ENCODE data around the gene NUDT22.
A peak's percentile ranks its signal among the peaks of the same experiment; 100 is the strongest.

Gene NUDT22

DNA sequence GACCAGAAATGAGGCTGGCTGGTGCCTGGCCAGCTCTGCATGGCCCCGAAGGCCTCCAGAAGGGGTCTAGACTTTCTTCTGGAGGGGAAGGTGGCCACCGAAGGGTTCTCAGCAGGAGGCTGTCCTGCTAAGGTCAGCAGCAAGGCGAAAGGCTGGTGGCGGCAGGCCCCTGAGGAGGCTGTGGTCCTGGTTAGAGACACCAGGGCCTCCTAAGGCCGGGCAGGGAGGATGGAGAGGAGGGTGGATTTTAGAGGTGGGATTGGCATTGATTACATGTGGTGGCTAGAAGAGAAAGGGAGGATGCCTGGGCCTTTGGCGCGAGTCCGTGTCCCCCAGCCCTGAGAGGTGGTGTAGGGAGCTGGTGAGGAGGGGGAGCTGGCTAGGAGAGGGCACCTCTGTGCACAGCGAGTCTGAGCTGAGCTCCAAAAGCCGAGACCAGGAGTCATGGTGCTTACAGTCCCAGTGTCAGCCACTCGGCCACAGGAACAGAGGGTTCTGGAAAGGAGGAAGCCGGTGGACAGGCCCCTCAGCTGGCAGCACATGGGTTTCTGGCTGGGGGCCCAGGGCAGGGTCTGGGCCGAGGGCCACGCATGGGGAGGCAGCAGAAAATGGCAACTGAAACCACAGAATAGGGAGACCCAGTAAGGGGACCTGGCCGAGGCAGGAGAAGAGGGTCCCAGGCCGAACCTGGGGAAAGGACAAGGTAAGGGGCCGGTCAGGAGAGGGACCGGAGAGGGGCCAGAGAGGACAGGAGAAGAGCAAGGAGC, 17.1 kb upstream of the NUDT22 start:
- ChIA-PET POLR2A (ENCODE audit: low non-redundant PET) (interaction anchor here (0.6 kb wide), 1 partner anchor 1455 kb away, joined by 3 read pairs; the partner anchor contains the start of gene ZBTB3), CTCF (interaction anchor here (0.5 to 0.9 kb wide), 4 partner anchors 9 to 443 kb away, joined by 3 to 6 read pairs (median 4); no protein-coding TSS in a partner anchor)
- TF ChIP-seq, protein P1, sequence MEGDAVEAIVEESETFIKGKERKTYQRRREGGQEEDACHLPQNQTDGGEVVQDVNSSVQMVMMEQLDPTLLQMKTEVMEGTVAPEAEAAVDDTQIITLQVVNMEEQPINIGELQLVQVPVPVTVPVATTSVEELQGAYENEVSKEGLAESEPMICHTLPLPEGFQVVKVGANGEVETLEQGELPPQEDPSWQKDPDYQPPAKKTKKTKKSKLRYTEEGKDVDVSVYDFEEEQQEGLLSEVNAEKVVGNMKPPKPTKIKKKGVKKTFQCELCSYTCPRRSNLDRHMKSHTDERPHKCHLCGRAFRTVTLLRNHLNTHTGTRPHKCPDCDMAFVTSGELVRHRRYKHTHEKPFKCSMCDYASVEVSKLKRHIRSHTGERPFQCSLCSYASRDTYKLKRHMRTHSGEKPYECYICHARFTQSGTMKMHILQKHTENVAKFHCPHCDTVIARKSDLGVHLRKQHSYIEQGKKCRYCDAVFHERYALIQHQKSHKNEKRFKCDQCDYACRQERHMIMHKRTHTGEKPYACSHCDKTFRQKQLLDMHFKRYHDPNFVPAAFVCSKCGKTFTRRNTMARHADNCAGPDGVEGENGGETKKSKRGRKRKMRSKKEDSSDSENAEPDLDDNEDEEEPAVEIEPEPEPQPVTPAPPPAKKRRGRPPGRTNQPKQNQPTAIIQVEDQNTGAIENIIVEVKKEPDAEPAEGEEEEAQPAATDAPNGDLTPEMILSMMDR (conservative IDR thresholded peaks at IDR 0.05; ENCODE audit: low read depth) = no peak
- H3K27ac ChIP-seq = peak overlapping the region; percentile 12; the same call in 1 of the 2 replicates
- DNase-seq (ENCODE audit: low spot score) = no peak

DNA sequence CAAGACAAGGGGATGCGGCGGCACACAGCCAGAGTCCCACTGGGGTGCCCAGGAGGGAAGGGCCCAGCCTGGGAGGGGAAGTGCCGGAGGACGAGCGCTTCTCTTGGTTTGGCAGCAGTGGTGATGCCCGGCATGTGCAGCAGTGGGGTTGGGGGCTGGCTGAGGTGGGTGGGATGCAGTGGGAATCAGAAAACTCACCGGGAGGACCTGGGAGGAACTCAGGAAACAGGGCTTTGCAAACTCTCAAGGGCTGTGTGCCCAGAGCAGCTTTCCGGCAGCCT, 16.6 kb upstream of the NUDT22 start:
- DNase-seq (ENCODE audit: low spot score) = no peak
- peak overlapping the region; percentile 12; the same call in 1 of the 2 replicates for H3K27ac ChIP-seq
- ChIA-PET POLR2A (ENCODE audit: low non-redundant PET) (interaction anchor here (0.6 kb wide), 1 partner anchor 1455 kb away, joined by 3 read pairs; the partner anchor contains the start of gene ZBTB3), CTCF (interaction anchor here (0.6 to 0.9 kb wide), 2 partner anchors 9 to 92 kb away, joined by 3 to 6 read pairs; no protein-coding TSS in a partner anchor)
- TF ChIP-seq, protein P1 (conservative IDR thresholded peaks at IDR 0.05; ENCODE audit: low read depth) = no peak

DNA sequence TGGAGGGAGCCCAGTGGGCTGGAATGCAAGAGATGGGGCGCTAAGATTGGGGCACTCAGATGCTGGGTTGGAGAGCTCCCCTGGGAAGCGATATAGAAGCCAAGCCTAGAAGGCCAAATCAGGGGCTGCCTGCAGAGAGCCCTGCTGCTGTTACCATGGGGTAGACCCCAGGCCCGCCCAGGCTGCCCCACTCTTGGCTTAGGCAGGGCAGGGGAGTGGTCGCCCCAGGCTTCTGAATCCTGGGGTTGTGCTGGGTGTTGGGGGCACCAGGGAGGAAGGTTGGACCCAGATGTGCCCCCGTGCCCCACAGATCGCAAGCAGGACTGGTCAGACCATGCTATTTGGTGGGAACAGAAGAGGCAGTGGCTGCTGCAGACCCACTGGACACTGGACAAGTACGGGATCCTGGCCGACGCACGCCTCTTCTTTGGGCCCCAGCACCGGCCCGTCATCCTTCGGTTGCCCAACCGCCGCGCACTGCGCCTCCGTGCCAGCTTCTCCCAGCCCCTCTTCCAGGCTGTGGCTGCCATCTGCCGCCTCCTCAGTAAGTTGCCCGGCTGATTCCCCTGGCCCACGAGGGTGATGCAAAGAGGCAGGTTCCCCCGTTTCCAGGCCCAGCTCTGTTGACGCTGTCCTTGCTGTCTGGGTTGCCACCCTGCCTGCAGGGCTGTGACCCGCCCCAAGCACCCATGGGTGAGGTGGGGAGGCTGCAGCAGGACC, 15.6 kb upstream of the NUDT22 start:
- ChIA-PET CTCF (interaction anchor here (0.9 kb wide), 2 partner anchors 91 to 94 kb away, joined by 3 read pairs; no protein-coding TSS in a partner anchor), POLR2A (ENCODE audit: low non-redundant PET) (no interaction called here)
- peak overlapping the region; percentile 4; the same call in 1 of the 2 replicates for H3K27ac ChIP-seq
- DNase-seq (ENCODE audit: low spot score) = no peak
- TF ChIP-seq, protein P1 (conservative IDR thresholded peaks at IDR 0.05; ENCODE audit: low read depth) = no peak

DNA sequence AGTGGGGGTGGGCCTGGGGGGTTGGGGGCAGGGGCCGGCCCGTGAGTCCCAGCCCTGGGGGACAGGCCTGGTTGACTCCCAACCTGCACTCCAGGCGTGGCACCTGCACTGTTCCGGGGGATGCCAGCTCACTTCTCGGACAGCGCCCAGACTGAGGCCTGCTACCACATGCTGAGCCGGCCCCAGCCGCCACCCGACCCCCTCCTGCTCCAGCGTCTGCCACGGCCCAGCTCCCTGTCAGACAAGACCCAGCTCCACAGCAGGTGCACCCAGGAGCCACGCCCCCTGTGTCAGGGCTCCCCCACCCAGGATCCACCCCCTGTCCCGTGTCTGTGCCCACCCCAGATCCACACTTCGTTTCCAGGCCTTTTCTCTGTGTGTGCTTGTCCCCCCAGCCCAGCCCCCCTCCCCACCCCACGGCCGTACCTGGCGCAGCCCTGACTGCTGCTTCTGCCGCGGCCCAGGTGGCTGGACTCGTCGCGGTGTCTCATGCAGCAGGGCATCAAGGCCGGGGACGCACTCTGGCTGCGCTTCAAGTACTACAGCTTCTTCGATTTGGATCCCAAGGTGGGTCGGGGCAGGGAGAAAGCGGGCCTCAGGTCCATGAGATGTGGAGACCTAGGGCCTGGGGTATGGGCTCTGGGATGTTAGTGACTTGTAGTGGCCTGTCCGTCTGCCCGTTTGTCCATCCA, 14.7 kb upstream of the NUDT22 start:
- 0 out of 2 replicates have a peak overlapping the region, but pooled peaks have one; percentile 4 for H3K27ac ChIP-seq
- CTCF ChIA-PET = interaction anchor here (0.9 kb wide), 1 partner anchor 93 kb away, joined by 3 read pairs; no protein-coding TSS in a partner anchor
- no peak for DNase-seq (ENCODE audit: low spot score)
- POLR2A ChIA-PET (ENCODE audit: low non-redundant PET) = no interaction called here
- TF ChIP-seq, protein P1 (conservative IDR thresholded peaks at IDR 0.05; ENCODE audit: low read depth) = no peak

DNA sequence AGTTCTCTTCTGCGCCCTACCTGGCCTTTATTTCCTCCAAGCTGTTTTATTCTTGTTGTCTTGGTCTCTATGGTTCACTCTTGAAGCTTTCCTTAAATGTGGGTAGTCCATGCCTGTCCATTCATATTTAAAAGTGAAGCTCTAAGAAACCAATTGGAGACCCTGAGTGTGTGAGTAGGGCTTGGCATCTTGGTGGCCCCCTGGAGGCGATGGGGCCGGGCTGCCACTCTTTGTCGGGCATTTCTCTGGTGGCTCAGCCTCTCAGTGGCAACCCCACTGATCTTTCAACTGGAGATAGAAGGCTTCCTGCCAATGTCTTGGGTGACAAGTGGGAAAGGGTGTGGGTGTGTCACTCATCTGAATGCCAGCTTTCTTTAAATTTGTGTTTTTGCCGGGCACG, 9.2 kb upstream of the NUDT22 start:
- CTCF ChIA-PET = interaction anchor here (0.8 kb wide), 1 partner anchor 84 kb away, joined by 3 read pairs; no protein-coding TSS in a partner anchor
- POLR2A ChIA-PET (ENCODE audit: low non-redundant PET) = interaction anchor here (0.5 kb wide), 1 partner anchor 10 kb away, joined by 3 read pairs; no protein-coding TSS in a partner anchor
- H3K27ac ChIP-seq = no peak overlapping the region
- no peak for DNase-seq (ENCODE audit: low spot score)
- TF ChIP-seq, protein P1 (conservative IDR thresholded peaks at IDR 0.05; ENCODE audit: low read depth) = no peak
